ENCODE measurements around the gene NABP1.
A peak's percentile ranks its signal among the peaks of the same experiment; 100 is the strongest.

The NABP1 gene

GRCh38 chr2:191680639-191681038 is 2.7 kb downstream of the NABP1 start:
- DNase-seq: no peak

DNA sequence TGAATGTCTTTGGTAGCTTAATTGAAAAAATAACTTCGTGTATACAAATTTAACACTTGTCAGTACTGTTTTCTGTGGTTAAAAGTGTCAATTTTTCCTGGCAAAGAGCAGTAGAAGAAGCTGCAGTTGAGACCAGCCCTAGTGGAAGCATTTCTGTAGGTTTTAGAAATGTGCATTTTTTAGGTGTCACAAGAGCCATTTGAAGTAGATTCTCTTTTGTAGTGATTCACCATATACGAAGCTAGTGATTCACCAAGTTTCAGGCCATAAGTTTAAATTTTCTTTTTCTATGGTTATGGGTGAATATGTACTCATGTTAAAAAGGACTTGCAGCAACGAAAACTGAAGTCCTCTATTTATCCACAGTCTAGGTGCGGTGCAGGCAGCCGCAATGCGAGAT is 4.2 kb downstream of the NABP1 start:
- peak; percentile 66 for DNase-seq

DNA sequence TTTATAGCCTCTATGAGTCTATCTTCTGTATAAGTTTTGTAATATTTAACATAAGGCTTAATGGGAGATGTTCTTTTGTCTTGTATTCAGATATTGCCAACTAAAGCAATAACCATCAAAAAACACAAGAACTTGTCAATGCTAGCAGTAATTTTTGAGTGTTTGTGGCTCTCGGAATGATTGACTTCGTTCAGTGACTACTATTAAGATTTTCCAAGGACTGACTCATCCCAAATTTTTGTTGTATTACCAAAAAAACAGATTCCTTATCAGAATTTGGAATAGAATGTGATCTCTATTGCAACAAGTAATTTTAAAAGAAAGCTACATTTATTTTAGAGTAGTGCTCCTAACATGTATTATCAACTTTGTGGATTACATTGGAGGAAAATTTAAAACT is 8.1 kb downstream of the NABP1 start:
- DNase-seq: peak; percentile 48

GRCh38 chr2:191686729-191687128 is 8.8 kb downstream of the NABP1 start:
- no peak for DNase-seq

DNA sequence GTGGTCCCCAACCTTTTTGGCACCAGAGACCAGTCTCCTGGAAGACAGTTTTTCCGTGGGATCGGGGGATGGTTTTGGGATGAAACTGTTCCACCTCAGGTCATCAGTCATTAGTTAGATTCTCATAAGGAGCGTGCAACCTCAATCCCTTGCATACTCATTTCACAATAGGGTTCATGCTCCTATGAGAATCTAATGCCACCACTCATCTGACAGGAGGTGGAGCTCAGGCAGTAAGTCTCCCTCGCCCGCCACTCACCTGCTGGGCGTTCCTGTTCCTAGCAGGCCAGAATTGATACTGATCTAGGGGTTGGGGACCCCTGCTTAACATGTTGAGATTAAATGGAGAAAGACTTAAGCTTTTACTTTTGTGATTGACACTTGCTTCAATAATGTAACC is 9.9 kb downstream of the NABP1 start:
- DNase-seq: no peak

GRCh38 chr2:191688934-191689695 is 11.2 kb downstream of the NABP1 start:
- DNase-seq: peak; percentile 90

- no peak for DNase-seq
Measured at GRCh38 chr2:191690327-191690726, 12.4 kb downstream of the NABP1 start.

DNA sequence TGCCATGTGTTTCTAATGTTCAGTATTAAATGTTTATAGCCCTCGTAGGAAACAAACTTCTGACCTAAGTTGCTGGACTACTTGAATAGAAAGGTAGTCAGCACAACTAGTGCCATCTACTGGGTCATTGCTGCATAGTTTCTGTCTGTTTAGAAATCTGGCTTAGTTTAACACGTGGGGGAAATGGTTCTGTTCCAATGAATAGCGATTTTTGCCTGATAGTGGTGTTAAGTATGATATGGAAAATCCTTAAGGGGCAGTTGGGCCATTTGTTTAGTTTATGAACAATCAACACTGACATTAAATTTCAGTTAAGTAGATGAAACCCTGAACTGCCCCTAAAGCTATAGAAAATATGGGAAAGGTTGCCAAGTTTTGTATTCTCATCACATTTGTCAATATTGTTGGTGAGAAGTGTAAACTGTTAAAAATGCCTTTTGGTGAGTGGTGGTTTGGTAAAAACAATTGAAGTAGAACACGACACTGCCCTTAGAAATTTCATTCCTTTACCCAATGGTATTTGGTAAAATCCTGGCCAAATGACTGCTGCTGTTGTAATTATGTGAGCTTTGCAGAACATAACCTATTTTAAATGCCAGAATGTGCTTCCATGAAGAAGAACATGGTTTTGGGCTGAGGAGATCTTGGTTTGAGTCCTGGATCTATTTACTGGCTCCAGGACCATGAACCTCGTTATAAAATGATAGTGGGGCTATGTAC is 13.2 kb downstream of the NABP1 start:
- DNase-seq: peak; percentile 81

DNA sequence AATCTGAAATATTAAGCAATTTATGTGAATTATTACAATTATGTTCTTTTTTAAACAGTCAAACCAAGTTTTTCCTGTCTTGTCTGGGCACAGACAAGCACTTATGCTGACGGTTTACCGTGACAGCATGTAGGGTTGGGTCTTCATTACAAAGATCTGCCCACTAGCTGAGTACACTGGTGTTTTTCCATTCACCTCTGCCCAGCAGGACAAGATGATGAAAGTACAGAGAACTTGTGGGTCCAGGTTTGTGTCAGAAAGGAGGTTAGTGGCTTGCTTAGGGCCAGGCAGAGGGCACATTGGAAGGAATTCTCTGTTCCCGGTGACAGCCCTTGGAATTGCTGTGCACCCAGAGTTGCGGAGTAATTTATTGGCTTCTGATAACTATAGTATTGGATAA is 14.0 kb downstream of the NABP1 start:
- no peak for DNase-seq

DNA sequence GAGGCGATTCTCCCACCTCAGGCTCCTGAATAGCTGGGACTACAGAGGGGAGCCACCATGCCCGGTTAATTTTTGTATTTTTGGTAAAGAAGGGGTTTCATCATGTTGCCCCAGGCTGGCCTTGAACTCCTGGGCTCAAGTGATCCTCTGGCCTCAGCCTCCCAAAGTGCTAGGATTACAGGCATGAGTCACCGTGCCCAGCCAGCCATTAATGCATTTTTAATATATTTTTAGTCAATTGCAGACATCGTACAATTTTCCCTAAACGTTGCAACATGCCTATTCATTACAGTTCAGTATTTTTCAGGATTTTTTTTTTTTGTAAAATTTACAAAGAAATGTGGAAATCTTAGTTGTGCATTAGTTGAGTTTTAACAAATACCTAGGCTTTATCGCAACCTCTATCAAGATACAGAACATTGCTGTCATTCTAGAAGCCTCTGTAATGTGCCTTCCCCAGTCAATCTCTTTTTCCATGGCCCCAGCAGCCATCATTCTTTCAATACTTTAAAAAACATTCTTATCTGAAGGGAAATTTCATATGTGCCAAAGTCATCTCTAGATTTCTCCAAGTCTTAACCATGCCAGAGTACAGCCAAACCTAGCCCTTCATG is 14.7 kb downstream of the NABP1 start:
- DNase-seq: no peak

- DNase-seq: no peak
Measured at GRCh38 chr2:191693166-191693565, 15.2 kb downstream of the NABP1 start.

- no peak for DNase-seq
Measured at GRCh38 chr2:191693778-191694177, 15.8 kb downstream of the NABP1 start.

DNA sequence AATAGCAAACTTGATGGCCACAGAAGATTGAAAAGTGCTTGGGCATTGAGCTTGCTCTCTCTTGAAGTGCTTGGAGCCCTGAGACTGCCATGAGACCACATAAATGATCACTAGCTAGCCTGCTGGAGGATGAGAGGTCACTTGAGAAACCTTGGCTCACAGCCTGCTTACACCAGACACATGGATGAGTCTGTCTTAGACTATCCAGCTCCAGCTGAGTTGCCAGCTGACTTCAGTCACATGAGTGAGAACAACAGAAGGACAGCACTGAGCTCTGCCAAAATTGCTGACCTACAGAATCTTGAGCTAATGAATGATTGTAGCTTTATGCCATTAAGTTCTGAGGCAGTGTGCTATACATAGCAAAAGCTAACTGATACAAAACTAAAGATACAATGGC is 18.1 kb downstream of the NABP1 start:
- peak; percentile 86 for DNase-seq

DNA sequence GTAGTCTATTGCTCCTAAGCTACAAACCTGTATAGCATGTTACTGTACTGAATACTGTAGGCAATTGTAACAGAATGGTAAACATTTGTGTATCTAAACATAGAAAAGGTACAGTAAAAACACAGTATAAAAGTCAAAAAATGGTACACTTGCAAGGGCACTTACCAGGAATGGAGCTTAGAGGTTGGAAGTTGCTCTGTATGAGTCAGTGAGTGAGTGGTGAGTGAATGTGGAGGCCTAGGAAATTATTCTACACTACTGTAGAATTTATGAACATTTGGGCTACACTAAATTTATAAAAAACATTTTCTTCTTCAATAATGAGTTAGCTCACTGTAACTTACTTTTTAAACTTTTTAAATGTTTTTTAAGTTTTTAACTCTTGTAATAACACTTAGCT is 19.0 kb downstream of the NABP1 start:
- no peak for DNase-seq

DNA sequence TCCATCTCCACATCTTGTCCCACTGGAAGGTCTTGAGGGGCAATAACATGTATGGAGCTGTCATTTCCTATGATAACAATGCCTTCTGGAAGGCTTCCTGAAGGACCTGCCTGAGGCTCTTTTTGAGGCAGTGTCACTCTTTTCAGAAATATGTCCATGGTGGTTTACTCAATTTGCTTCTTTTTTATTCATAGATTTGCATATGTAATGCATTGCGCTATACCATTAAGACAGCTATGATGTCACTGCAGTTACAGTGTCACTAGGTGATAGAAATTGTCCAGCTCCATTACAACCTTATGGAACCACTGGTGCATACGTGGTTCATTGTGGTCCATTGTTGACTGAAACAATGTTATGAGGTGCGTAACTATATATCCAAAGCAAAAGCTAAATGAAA is 19.9 kb downstream of the NABP1 start:
- no peak for DNase-seq

DNA sequence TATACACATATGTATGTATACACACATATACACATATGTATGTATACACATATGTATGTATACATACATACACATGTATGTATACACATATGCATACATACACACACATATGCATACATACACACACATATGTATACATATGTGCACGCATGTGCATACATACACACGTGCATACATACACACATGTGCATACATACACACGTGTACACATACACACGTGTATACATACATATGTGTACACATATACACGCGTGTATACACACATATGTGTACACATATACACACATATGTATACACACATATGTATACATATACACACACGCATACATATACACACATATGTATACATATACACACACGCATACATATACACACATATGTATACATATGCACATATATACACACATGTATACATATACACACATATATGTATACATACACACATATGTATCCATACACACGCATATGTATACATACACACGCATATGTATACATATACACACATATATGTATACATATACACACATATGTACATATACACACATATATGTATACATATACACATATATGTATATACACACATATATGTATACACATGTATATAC is 21.5 kb downstream of the NABP1 start:
- DNase-seq: no peak

DNA sequence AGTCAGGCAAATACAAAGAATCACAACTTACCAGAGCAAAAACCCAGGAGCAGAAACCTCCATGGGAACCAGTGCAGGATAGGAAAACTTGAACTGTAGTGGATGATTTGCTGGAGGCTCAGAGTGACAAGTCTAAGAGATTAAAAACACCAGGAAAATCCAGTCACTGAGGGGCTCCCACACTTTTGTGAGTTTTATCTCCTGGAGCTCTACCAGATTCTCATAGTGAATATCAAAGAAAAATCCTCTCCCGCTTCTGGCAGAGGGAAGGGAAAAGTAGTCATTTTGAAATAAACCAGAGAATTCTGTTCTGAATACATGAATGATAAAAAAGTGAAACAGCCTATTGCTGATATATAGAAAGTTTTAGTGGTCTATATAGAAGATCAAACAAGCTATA is 23.1 kb downstream of the NABP1 start:
- no peak for DNase-seq

DNA sequence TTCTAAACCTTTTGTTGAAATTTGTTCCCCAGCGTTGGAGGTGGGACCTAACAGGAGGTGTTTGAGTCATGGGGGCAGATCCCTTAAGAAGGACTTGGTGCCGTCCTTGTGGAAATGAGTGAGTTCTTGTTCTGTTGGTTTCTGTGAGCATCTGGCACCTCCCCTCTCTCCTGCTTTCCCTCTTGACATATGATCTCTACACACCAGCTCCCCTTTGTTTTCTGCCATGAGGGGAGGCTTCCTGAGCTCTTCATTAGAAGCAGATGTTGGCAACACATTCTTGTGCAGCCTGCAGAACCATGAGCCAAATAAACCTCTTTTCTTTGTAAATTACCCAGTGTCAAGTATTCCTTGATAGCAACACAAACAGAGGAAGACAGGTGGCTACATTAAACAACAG is 23.8 kb downstream of the NABP1 start:
- peak; percentile 38 for DNase-seq

GRCh38 chr2:191703079-191703725 is 25.3 kb downstream of the NABP1 start:
- no peak for DNase-seq

GRCh38 chr2:191705084-191705483 is 27.1 kb downstream of the NABP1 start:
- DNase-seq: no peak

GRCh38 chr2:191705701-191706100 is 27.8 kb downstream of the NABP1 start:
- DNase-seq: peak; percentile 28

- no peak for DNase-seq
Measured at GRCh38 chr2:191706791-191707190, 28.9 kb downstream of the NABP1 start.

GRCh38 chr2:191707542-191707941 is 29.6 kb downstream of the NABP1 start:
- no peak for DNase-seq
